ENCODE data around the gene CHCHD10.

The CHCHD10 gene

DNA sequence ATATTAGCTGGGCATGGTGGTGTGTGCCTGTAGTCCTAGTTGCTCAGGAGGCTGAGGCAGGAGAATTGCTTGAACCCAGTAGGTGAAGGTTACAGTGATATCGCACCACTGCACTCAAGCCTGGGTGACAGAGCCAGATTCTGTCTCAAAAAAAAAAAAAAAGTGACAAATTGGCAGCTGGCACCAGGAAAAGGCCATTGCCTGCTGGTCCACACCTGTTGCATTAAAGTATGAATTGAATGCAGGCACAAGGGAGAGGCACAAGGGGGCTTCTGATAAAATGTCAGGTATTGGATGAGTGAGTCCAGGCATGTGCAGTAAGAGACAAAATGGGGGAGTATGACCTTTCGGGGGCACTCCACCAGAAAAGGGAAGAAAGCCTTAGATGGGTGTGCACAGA lies 45.0 kb downstream of the CHCHD10 start:
- Histone ChIP-seq H3K4me1 (ENCODE audit: control insufficient read depth in 1 of 2, insufficient read depth in 2 of 2, low read length in 2 of 2) (no peaks in the 10 kb centered on the region), H3K9ac (ENCODE audit: low read depth in 1 of 2, low read length in 2 of 2) (no peak overlapping the region), H3K27me3 (ENCODE audit: control insufficient read depth in 1 of 2, insufficient read depth in 2 of 2, low read length in 2 of 2) (no peaks in the 10 kb centered on the region), H3K4me3 (ENCODE audit: low read depth in 1 of 2, low read length in 2 of 2) (no peak overlapping the region), H3K9me3 (ENCODE audit: control insufficient read depth in 1 of 2, low read length in 2 of 2) (no peaks in the 10 kb centered on the region), H3K27ac (ENCODE audit: low read depth, low read length) (no peak overlapping the region), H3K36me3 (ENCODE audit: control insufficient read depth in 1 of 2, insufficient read depth in 2 of 2, low read length in 2 of 2) (no peaks in the 10 kb centered on the region)

DNA sequence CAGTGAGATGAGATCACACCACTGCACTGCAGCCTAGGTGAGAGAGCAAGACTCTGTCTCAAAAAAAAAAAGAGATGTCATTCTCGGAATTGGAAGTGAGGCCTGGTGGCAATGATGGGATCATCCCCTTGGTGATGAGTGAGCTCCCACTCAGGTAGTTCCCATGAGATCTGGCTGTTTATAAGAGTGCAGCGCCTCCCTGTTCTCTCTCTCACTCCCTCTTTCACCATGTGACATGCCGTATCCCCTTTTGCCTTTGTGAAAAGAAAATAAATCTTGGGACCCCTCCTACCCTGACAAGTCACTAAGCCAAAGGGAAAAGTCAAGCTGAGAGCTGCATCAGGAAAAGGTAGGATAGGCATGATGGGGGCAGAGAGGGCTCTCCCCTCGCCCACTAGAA lies 45.6 kb downstream of the CHCHD10 start:
- no peaks in the 10 kb centered on the region for H3K9me3 ChIP-seq (ENCODE audit: control insufficient read depth in 1 of 2, low read length in 2 of 2)
- no peaks in the 10 kb centered on the region for H3K36me3 ChIP-seq (ENCODE audit: control insufficient read depth in 1 of 2, insufficient read depth in 2 of 2, low read length in 2 of 2)
- no peak overlapping the region for H3K27ac ChIP-seq (ENCODE audit: low read depth, low read length)
- H3K4me3 ChIP-seq (ENCODE audit: low read depth in 1 of 2, low read length in 2 of 2), result no peak overlapping the region
- peaks cover 0 to 5% of the 10 kb centered on the region in 2 donors for H3K4me1 ChIP-seq (ENCODE audit: control insufficient read depth in 1 of 2, insufficient read depth in 2 of 2, low read length in 2 of 2)
- no peak overlapping the region for H3K9ac ChIP-seq (ENCODE audit: low read depth in 1 of 2, low read length in 2 of 2)
- no peaks in the 10 kb centered on the region for H3K27me3 ChIP-seq (ENCODE audit: control insufficient read depth in 1 of 2, insufficient read depth in 2 of 2, low read length in 2 of 2)

DNA sequence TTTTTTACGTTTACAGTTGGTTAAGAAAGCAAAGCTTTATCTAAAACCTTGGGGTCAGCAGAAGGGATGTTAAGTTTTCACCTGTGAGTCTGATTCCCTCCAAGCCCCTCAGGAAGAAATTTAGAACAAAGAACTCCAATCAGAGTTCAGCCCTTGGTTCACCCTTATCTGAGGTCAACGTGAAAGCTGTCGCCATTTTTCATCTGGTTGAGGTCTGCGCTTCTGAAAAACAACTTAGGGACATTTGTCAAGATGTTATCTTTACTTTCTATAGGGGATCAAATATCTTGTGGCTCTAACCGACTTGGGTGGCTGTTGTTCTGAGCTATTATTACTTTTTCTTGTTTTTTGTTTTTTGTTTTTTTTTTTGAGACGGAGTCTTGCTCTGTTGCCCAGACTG lies 46.9 kb downstream of the CHCHD10 start:
- no peaks in the 10 kb centered on the region for H3K36me3 ChIP-seq (ENCODE audit: control insufficient read depth in 1 of 2, insufficient read depth in 2 of 2, low read length in 2 of 2)
- peaks cover 0 to 10% of the 10 kb centered on the region in 2 donors for H3K4me1 ChIP-seq (ENCODE audit: control insufficient read depth in 1 of 2, insufficient read depth in 2 of 2, low read length in 2 of 2)
- no peak overlapping the region for H3K4me3 ChIP-seq (ENCODE audit: low read depth in 1 of 2, low read length in 2 of 2)
- no peaks in the 10 kb centered on the region for H3K27me3 ChIP-seq (ENCODE audit: control insufficient read depth in 1 of 2, insufficient read depth in 2 of 2, low read length in 2 of 2)
- no peak overlapping the region for H3K27ac ChIP-seq (ENCODE audit: low read depth, low read length)
- no peak overlapping the region for H3K9ac ChIP-seq (ENCODE audit: low read depth in 1 of 2, low read length in 2 of 2)
- H3K9me3 ChIP-seq (ENCODE audit: control insufficient read depth in 1 of 2, low read length in 2 of 2), result no peaks in the 10 kb centered on the region

DNA sequence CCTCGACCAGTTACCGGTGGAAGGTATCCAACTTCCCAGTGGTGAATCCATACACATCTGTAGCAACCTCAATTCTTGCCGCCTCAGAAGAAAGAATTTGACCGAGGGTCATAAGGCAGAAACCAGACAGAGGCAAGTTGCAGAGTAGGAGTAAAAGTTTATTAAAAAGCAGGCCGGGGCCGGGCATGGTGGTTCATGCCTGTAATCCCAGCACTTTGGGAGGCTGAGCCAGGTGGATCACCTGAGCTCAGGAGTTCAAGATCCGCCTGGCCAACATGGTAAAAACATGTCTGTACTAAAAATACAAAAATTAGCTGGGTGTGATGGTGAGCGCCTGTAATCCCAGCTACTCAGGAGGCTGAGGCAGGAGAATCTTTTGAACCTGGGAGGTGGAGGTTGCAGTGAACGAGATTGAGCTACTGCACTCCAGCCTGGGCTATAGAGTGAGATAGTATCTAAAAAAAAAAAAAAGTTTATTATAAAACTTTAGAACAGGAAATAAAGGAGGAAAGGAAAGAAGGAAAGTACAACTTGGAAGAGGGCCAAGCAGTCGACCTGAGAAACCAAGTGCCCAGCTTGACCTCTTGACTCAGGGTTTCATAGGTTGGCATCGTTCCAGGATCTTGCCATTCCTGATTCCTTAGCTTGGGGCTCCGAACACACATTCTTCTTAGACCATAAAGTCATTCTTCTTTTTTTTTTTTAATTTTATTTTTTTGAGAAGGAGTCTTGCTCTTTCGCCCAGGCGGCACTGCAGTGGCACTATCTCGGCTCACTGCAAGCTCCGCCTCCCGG lies 49.2 kb downstream of the CHCHD10 start:
- H3K9ac ChIP-seq (ENCODE audit: low read depth in 1 of 2, low read length in 2 of 2), result no peak overlapping the region
- H3K4me3 ChIP-seq (ENCODE audit: low read depth in 1 of 2, low read length in 2 of 2), result no peak overlapping the region
- peaks cover 0 to 11% of the 10 kb centered on the region in 2 donors for H3K4me1 ChIP-seq (ENCODE audit: control insufficient read depth in 1 of 2, insufficient read depth in 2 of 2, low read length in 2 of 2)
- H3K27me3 ChIP-seq (ENCODE audit: control insufficient read depth in 1 of 2, insufficient read depth in 2 of 2, low read length in 2 of 2), result no peaks in the 10 kb centered on the region
- no peak overlapping the region for H3K27ac ChIP-seq (ENCODE audit: low read depth, low read length)
- H3K9me3 ChIP-seq (ENCODE audit: control insufficient read depth in 1 of 2, low read length in 2 of 2), result no peaks in the 10 kb centered on the region
- H3K36me3 ChIP-seq (ENCODE audit: control insufficient read depth in 1 of 2, insufficient read depth in 2 of 2, low read length in 2 of 2), result peaks cover 7 to 12% of the 10 kb centered on the region in 2 donors

DNA sequence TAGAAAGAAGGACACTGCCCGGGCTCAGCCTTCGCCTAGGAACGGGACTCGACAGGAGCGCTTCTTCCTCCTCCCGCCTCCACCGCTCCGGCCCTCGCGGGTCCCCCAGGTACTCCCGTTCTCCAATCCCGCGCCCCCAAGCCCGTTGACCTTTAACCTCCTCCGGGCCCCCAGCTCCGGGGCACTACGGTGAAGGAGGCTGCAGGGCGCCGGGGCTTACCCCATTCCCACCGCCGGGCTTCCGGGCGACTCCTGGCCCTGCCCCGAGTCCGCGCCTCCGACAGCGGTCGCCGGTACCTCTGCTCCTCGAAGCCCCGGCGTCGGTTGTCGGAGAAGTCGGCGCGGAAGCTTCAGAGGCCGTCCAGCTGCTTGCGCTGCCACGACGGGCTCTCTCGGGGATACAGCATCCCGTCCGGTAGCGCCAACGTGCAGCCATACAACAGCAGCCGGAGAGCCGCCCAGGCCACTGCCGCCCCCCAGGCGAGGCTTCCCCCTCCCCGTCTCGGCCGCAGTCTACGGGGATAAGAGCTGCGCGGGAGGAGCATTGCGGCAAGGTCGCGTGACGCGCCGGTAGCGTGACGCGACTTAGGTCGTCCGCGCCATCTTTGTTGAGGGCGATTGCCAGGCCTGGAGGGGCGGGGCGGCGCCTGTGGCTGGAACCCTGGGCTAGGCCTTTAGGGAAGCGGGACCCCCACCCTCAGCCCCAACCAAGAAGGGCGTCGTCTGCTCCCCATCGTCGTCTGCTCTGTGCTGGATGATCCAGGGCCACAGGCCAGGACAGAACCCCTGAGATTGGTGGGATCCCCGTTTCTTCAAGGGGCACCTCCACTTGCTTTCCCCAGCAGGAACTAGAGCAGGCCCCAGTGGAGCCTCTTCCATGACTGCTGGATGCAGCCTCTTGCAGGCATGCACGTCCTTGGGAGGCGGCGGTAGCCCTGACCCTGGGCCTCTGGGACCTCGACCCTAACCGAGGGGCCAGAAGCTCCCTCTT lies 50.7 kb downstream of the CHCHD10 start:
- H3K9ac ChIP-seq (ENCODE audit: low read depth in 1 of 2, low read length in 2 of 2), result peak overlapping the region; percentile 71 to 78
- H3K9me3 ChIP-seq (ENCODE audit: control insufficient read depth in 1 of 2, low read length in 2 of 2), result no peaks in the 10 kb centered on the region
- H3K4me3 ChIP-seq (ENCODE audit: low read depth in 1 of 2, low read length in 2 of 2), result peak overlapping the region; percentile 87 to 90
- no peak overlapping the region for H3K27ac ChIP-seq (ENCODE audit: low read depth, low read length)
- H3K27me3 ChIP-seq (ENCODE audit: control insufficient read depth in 1 of 2, insufficient read depth in 2 of 2, low read length in 2 of 2), result no peaks in the 10 kb centered on the region
- H3K4me1 ChIP-seq (ENCODE audit: control insufficient read depth in 1 of 2, insufficient read depth in 2 of 2, low read length in 2 of 2), result peaks cover 0 to 11% of the 10 kb centered on the region in 2 donors
- peaks cover 12 to 19% of the 10 kb centered on the region in 2 donors for H3K36me3 ChIP-seq (ENCODE audit: control insufficient read depth in 1 of 2, insufficient read depth in 2 of 2, low read length in 2 of 2)
